Measurements from ENCODE around the gene ZNF184. TPM values are rescaled to one million over a fixed set of nuclear protein-coding genes. Genes with fewer than 3 reads are reported as not detected.

Gene ZNF184
- total and polyA plus RNA-seq, 2 of the 4 experiments (the other 2 are of a cell fraction) = 2.8 to 8.1 TPM

GRCh38 chr6:27502508-27503435 lies 29.9 kb upstream of the ZNF184 start:
- no peaks in the 10 kb centered on the region for H3K9me3 ChIP-seq (ENCODE audit: control insufficient read depth, insufficient read depth, low read length)
- no peak overlapping the region for H4K91ac ChIP-seq (ENCODE audit: insufficient read depth, low read depth, low read length)
- H2BK20ac ChIP-seq (ENCODE audit: low read depth, low read length) = no peak overlapping the region
- H3K4me1 ChIP-seq (ENCODE audit: control insufficient read depth, insufficient read depth, low read length) = no peaks in the 10 kb centered on the region
- dilution Hi-C loops (cut with HindIII; ENCODE audit: low sequenced_read_pairs, unreplicated experiment) (no loop called here), in situ Hi-C loops (cut with MboI; ENCODE audit: low sequenced_read_pairs) (no loop called here), intact Hi-C loops (cut with micrococcal nuclease) (loop anchor here (1.0 to 5.0 kb wide), 7 partner anchors 7 to 340 kb away; no protein-coding TSS in a partner anchor)
- H3K23ac ChIP-seq (ENCODE audit: low read depth, low read length) = peak overlapping the region; percentile 61; the same call in 1 of the 2 replicates
- peak overlapping the region; percentile 93 for H3K4me2 ChIP-seq (ENCODE audit: low read depth, low read length)
- no peak overlapping the region for H2AK9ac ChIP-seq (replicated peaks; ENCODE audit: low read depth, low read length, poor library complexity)
- POLR2A ChIA-PET (ENCODE audit: unreplicated experiment) = interaction anchor here (0.5 kb wide), 1 partner anchor 305 kb away, joined by 3 read pairs; a partner anchor contains a TSS
- H3K27ac ChIP-seq (ENCODE audit: insufficient read depth, low read length) = no peak overlapping the region
- H2BK120ac ChIP-seq (ENCODE audit: low read depth, low read length) = no peak overlapping the region
- peak overlapping the region; percentile 67 for H3K9ac ChIP-seq (ENCODE audit: low read depth, low read length)
- peak overlapping the region in 1 of 2 experiments; percentile 78; a peak in 2 of 4 replicates for H4K8ac ChIP-seq (ENCODE audit: low read depth in 2 of 2, low read length in 2 of 2)
- peak overlapping the region; percentile 36; the same call in 1 of the 2 replicates for H3K14ac ChIP-seq (replicated peaks; ENCODE audit: low read depth, low read length)
- H3K27me3 ChIP-seq (ENCODE audit: control insufficient read depth, insufficient read depth, low read length) = no peaks in the 10 kb centered on the region
- no peak overlapping the region for H2AK5ac ChIP-seq (ENCODE audit: low read depth, low read length)
- ATAC-seq (ENCODE audit: low read depth) (peak; percentile 70), DNase-seq (peak; percentile 79)
- no peaks in the 10 kb centered on the region for H3K9me1 ChIP-seq (ENCODE audit: insufficient read depth, low read length)
- H3K79me1 ChIP-seq (ENCODE audit: low read depth in 1 of 2, low read length in 2 of 2) = no peaks in the 10 kb centered on the region
- peak overlapping the region; percentile 96 for H2AFZ ChIP-seq (replicated peaks; ENCODE audit: low read length, poor library complexity)
- no peak overlapping the region; the same call in 1 of the 2 replicates for H3K56ac ChIP-seq (ENCODE audit: extremely low read depth, insufficient read depth, low read length)
- no CpG with 5 or more reads among the region's 33 CpGs for WGBS, 2 experiments (ENCODE audit: extremely low coverage in 2 of 2, insufficient read length in 1 of 2)
- H4K5ac ChIP-seq (ENCODE audit: low read depth, low read length) = no peak overlapping the region
- no peak overlapping the region for H3K4ac ChIP-seq (ENCODE audit: low read depth, low read length)
- H3K36me3 ChIP-seq (ENCODE audit: control insufficient read depth, insufficient read depth, low read length) = no peaks in the 10 kb centered on the region
- no peak overlapping the region for H3K18ac ChIP-seq (ENCODE audit: low read depth, low read length)
- CTCF ChIA-PET = interaction anchor here (0.7 to 1.2 kb wide), 2 partner anchors 16 to 909 kb away, joined by 3 to 5 read pairs; no protein-coding TSS in a partner anchor
- no peak for TF ChIP-seq POLR2A (IDR thresholded peaks at IDR 0.05; ENCODE audit: low read depth, low read length)
- TF ChIP-seq SMC3 (IDR thresholded peaks at IDR 0.05; ENCODE audit: low read depth, low read length) = no peak
- TF ChIP-seq BHLHE40 (IDR thresholded peaks at IDR 0.05; ENCODE audit: low read depth, low read length) = peak; percentile 87
- TF ChIP-seq CEBPB (IDR thresholded peaks at IDR 0.05; ENCODE audit: low read depth, low read length) = peak; percentile 74
- TF ChIP-seq, protein P1, sequence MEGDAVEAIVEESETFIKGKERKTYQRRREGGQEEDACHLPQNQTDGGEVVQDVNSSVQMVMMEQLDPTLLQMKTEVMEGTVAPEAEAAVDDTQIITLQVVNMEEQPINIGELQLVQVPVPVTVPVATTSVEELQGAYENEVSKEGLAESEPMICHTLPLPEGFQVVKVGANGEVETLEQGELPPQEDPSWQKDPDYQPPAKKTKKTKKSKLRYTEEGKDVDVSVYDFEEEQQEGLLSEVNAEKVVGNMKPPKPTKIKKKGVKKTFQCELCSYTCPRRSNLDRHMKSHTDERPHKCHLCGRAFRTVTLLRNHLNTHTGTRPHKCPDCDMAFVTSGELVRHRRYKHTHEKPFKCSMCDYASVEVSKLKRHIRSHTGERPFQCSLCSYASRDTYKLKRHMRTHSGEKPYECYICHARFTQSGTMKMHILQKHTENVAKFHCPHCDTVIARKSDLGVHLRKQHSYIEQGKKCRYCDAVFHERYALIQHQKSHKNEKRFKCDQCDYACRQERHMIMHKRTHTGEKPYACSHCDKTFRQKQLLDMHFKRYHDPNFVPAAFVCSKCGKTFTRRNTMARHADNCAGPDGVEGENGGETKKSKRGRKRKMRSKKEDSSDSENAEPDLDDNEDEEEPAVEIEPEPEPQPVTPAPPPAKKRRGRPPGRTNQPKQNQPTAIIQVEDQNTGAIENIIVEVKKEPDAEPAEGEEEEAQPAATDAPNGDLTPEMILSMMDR (conservative IDR thresholded peaks at IDR 0.05; ENCODE audit: low read depth, low read length) = no peak
- peak; percentile 57; the same call in 1 of the 2 replicates for TF ChIP-seq CHD1 (IDR thresholded peaks at IDR 0.05; ENCODE audit: low read depth, low read length)
- TF ChIP-seq FOS (IDR thresholded peaks at IDR 0.05; ENCODE audit: low read depth, low read length) = peak; percentile 32; the same call in 1 of the 2 replicates
- TF ChIP-seq, protein P2, sequence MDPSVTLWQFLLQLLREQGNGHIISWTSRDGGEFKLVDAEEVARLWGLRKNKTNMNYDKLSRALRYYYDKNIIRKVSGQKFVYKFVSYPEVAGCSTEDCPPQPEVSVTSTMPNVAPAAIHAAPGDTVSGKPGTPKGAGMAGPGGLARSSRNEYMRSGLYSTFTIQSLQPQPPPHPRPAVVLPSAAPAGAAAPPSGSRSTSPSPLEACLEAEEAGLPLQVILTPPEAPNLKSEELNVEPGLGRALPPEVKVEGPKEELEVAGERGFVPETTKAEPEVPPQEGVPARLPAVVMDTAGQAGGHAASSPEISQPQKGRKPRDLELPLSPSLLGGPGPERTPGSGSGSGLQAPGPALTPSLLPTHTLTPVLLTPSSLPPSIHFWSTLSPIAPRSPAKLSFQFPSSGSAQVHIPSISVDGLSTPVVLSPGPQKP (IDR thresholded peaks at IDR 0.05; ENCODE audit: borderline replicate concordance, low read depth, low read length) = no peak
- peak overlapping the region; percentile 74 for H3K4me3 ChIP-seq (ENCODE audit: insufficient read depth, low read depth, low read length)
- no TSS peak for BruUV-seq (replicated peaks)
- no peak overlapping the region for H2BK15ac ChIP-seq (ENCODE audit: low read depth, low read length)
- H2BK5ac ChIP-seq (ENCODE audit: low read depth, low read length, poor library complexity, severe bottlenecking) = no peak overlapping the region
- peaks cover 5% of the 10 kb centered on the region; the same call in 1 of the 2 replicates for H4K20me1 ChIP-seq (ENCODE audit: insufficient read depth, low read length)

Data from IMR-90 (cell line).